OCI-LY3 (cell line): ENCODE results near the gene ELAVL1.

ENCODE experiments used
- EZH2phosphoT487 ChIP-seq: fragments of 200-600 bp; shearing (Covaris generic); IDR thresholded peaks from 2 replicates; pipeline ENCODE4 v1.6.1; 2018; ENCODE audit warnings: antibody characterized with exemption, mixed run types, low read depth
- TF ChIP-seq, protein P1 (sequence below): fragments of 200-600, 300-600 bp; sonication (generic); IDR thresholded peaks from 2 replicates; pipeline ENCODE4 v1.5.1; 2014; ENCODE audit warnings: antibody characterized with exemption, low read length, low read depth

- TF ChIP-seq, protein P1, sequence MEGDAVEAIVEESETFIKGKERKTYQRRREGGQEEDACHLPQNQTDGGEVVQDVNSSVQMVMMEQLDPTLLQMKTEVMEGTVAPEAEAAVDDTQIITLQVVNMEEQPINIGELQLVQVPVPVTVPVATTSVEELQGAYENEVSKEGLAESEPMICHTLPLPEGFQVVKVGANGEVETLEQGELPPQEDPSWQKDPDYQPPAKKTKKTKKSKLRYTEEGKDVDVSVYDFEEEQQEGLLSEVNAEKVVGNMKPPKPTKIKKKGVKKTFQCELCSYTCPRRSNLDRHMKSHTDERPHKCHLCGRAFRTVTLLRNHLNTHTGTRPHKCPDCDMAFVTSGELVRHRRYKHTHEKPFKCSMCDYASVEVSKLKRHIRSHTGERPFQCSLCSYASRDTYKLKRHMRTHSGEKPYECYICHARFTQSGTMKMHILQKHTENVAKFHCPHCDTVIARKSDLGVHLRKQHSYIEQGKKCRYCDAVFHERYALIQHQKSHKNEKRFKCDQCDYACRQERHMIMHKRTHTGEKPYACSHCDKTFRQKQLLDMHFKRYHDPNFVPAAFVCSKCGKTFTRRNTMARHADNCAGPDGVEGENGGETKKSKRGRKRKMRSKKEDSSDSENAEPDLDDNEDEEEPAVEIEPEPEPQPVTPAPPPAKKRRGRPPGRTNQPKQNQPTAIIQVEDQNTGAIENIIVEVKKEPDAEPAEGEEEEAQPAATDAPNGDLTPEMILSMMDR = no peak
- no peak for TF ChIP-seq EZH2phosphoT487
Observed at GRCh38 chr19:7977021-7977722, 28.3 kb downstream of the ELAVL1 start.
